ENCODE results near the gene ISY1.
"Not testable (repeated sequence)": the region's sequence is repeated elsewhere in the genome, so short reads cannot be mapped to it uniquely, and the experiment has no call there.

The ISY1 gene

DNA sequence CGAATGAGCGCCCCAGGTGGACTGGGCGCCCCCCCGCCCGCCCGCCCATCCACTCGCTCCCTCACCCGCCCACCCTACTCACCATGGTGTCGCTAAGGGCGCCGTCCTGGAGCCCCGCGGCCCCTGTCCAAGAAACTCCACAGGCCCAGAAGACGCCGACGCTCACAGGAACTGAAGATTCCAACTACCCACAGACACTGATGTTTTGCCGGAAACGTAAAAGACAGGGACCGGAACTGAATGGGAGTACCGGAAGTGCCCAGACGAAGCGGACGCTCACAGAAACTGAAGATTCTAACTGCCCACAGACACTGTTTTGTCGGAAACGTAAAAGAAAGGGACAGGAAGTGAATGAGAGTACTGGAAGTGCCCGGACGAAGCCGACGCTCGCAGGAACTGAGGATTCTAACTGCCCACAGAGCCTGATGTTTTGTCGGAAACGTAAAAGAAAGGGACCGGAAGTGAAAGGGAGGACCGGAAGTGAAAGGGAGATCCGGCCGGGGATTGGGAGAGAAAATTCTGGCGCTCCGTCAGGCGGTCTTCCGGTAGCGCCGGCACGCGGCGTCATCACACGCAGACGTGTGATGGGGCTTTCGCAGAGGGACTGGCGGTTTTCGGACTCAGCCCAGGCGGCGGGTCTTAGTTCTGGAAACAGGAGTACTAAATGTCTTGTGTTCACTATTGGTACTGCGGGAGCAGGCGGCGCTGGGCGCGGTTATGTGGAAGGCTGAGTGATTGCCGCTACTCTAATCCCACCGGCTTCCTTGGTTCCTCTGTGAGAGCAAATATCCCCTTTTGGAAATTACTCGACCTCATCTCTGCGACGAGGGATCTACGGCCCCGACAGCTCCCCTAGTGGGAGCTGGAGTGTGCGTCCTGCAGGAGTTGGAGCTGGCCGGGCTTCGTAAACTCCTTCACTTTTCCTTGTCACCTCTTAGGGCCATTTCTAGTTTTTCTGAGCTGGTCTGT is at the start of gene ISY1:
TSS of gene ISY1 (minus strand) at position 173 of the 969 bp plus-strand sequence. CDS start at position 85, 88 bp downstream.
- DNase-seq (ENCODE audit: low read depth in 2 of 2): peak; percentile 90 to 92

- no peak for DNase-seq (ENCODE audit: low read depth in 2 of 2)
These were observed 46.6 kb upstream of the ISY1 start for GRCh38 chr3:129207479-129207878.

DNA sequence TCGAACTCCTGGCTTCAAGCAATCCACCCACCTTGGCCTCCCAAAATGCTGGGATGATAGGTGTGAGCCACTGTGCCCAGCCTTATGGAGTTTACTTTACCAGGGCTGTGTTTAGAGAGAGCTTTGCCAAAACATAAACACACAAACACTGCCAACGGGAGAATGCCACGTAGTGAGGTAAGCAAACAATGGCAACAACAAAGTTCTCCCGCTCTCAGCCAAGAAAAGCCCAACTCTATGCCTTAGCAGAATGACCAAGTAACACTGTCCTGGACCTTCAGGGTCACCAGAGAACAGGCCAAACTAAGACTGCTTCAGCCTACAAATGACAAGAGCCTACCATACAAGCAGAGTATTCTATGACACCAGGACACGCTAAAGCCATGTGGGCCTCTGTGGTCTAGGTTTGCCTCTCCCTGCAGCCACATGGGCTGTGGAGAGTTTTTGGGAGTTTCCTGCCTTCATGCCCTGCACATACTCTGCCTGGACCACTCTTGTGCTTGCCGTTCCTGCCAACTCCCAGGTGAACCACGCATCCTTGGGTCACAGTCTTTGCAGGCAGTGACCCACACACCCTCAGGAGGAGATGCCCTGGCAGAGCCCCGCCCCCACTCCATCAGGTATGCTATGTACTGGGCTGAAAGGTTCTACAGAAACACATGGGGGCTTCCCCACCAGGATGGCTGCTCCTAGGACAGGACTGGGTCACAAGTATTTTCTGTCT is 44.4 kb upstream of the ISY1 start:
- no peak for DNase-seq (ENCODE audit: low read depth in 2 of 2)

GRCh38 chr3:129204473-129204872 is 43.6 kb upstream of the ISY1 start:
- no peak for DNase-seq (ENCODE audit: low read depth in 2 of 2)

DNA sequence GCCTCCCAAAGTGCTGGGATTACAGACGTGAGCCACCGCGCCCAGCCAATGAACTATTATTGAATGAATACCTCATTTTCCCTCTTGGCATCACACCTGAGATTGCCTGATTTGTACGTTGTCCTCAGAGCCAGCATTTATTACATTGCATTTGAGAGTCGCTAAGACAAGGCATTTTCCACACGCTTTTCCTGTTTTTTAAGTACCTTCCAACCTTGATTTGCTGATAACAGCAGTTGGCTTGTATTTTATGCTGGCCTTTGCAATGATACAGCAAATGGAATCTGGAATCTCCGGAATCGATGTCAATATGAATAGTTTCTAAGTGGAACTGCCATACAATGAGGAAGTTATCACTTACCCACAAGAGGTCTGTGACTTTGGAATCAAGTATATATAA is 38.5 kb upstream of the ISY1 start:
- no peak for DNase-seq (ENCODE audit: low read depth in 2 of 2)

DNA sequence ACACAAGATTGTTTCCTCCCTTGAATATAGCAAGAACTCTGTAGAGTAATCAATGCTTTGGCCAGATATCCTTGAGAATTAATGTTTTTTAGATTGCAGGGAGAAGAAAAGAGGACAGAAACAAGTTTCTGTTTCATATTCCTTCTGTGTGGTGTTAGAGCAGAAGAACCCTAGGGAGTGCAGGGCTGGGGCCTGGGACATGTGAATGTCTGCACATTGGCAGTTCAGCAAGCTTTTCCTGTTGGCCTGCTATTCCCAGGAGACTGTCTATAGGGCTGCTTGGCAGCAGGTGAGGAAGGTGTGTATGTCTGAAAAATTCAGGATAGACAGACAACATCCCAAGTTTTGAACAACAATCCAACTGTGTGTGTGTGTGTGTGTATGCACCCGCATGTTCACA is 36.5 kb upstream of the ISY1 start:
- DNase-seq (ENCODE audit: low read depth in 2 of 2): no peak

DNA sequence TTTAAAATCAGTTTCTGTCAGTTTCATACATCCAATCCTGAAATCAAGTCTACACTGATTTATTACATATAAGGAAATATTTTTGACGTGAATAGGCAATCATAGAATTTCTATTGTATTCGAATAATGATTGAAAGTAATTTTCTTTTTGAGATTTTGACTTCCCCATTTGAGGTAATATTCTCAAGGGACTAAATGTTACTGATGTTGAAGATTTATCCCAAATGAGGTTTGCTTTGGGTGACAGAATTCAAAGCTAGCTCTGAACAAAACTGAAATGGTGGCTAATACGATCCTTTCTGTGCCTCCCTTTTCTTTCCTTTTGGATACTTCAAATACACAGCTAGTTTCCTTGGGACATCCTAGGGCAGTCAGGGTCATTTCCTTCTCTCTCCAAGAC is 35.7 kb upstream of the ISY1 start:
- no peak for DNase-seq (ENCODE audit: low read depth in 2 of 2)

- DNase-seq (ENCODE audit: low read depth in 2 of 2): peak; percentile 80 to 85
These were observed 34.9 kb upstream of the ISY1 start for GRCh38 chr3:129195731-129196256.

- DNase-seq (ENCODE audit: low read depth in 2 of 2): not testable (repeated sequence)
These were observed 28.9 kb upstream of the ISY1 start for GRCh38 chr3:129189793-129190192.

GRCh38 chr3:129187857-129188256 is 27.0 kb upstream of the ISY1 start:
- no peak for DNase-seq (ENCODE audit: low read depth in 2 of 2)

- DNase-seq (ENCODE audit: low read depth in 2 of 2): no peak
These were observed 24.9 kb upstream of the ISY1 start for GRCh38 chr3:129185783-129186182.

GRCh38 chr3:129184784-129185542 is 24.1 kb upstream of the ISY1 start:
- not testable (repeated sequence) for DNase-seq (ENCODE audit: low read depth in 2 of 2)

DNA sequence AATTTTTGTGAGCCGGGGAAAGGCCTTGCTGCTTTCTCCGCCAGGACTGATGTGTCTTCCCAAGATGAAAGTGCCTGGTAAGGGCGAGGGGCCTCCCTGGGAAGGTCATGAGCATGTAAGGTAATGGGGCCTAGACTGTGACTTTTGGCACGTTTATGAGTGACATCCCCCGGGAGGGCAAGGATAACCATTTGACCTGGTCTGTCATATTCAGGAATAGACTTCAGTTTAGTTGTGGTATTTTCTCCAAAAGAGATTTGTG is 23.5 kb upstream of the ISY1 start:
- DNase-seq (ENCODE audit: low read depth in 2 of 2): no peak

GRCh38 chr3:129183569-129184395 is 22.9 kb upstream of the ISY1 start, which contains the start of gene CNBP:
Gene CNBP (minus strand): TSS chr3:129183896. CDS start chr3:129171757, 12,139 bp downstream.
- DNase-seq (ENCODE audit: low read depth in 2 of 2): peak; percentile 82 to 87

DNA sequence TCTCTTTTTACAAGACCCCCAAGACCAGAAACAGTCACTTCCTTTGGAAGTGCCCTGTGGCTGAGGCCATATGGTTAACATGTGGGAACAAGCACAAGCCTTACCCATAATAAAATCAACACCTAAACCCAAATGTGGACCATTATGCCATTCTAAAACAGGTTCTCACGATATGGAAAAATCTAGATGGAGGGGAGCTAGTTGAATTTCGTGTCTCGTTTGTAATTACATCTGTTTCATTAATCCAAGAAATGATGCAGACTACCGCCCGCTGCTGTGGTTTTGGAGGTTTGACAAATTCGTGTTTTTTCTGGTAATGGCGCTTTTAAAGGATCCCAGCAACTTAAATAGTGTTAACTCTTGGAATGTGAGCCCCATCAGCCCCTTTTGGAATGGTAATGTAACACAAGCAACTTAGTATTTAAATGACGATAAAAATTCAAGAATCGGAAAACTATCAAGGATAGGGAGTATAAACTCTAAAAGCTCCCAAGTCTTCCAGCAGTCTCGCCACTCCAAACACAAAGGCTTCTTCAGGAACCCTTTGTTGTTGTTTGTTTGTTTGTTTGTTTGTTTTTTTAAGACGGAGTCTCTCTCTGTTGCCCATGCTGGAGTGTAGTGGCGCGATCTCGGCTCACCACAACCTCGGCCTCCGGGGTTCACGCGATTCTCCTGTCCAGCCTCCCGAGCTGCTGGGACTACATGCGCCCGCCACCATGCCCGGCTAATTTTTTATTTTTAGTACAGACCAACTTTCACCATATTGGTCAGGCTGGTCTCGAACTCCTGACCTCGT is 21.7 kb upstream of the ISY1 start:
- DNase-seq (ENCODE audit: low read depth in 2 of 2): peak; percentile 25 to 29

GRCh38 chr3:129181819-129182218 is 21.0 kb upstream of the ISY1 start:
- no peak for DNase-seq (ENCODE audit: low read depth in 2 of 2)

DNA sequence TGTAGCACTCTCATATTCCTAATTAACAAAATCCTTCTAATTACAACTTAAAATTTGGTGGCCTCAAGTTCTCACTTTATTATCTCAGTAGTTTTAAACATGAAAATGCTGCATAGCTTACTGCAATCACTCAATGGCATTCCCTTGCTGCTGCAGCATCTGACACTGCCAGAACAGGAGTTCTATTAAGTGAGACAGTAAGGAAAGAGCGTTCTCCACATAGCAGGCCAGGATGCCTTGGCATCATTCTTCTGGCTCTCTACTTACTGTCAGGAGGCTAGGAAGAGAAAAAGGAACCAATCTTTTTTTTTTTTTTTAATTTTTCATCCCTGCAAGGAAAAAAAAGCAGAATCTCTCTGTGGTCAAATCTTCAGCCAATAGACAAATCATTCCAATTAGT is 19.6 kb upstream of the ISY1 start:
- DNase-seq (ENCODE audit: low read depth in 2 of 2): no peak

- no peak for DNase-seq (ENCODE audit: low read depth in 2 of 2)
These were observed 15.2 kb upstream of the ISY1 start for GRCh38 chr3:129176051-129176450.

DNA sequence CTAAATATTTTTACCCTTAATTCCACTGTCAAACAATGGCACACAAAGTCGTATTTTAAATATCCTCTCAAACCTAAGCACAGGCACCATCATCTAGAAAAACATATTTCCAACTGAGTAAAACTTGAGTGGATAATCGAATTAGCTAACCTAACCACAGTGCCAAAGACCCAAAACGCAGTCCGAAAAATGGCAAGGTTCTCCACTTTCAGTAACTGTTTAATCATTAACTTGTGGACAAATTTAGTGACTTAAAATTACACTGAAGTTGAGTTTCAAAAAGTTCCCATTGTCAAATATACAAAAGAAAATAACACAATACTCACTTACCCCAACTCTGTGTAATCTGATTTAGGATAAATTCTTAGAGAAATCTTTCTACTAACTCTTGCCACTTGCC is 12.9 kb upstream of the ISY1 start:
- no peak for DNase-seq (ENCODE audit: low read depth in 2 of 2)

GRCh38 chr3:129173206-129173605 is 12.3 kb upstream of the ISY1 start:
- DNase-seq (ENCODE audit: low read depth in 2 of 2): no peak
